Mucosa of stomach (tissue), 1 donor: Measurements from ENCODE around the gene AMN.

Source experiments
- H3K27me3 ChIP-seq: one replicate; pipeline ENCODE4 v1.7.0; 2013; ENCODE audit warnings: mild to moderate bottlenecking, low read length; ENCODE audit not compliant: control insufficient read depth, insufficient read depth
- H3K36me3 ChIP-seq: one replicate; pipeline ENCODE4 v1.7.0; 2013; ENCODE audit warnings: low read length; ENCODE audit not compliant: control insufficient read depth, insufficient read depth
- H3K4me1 ChIP-seq: one replicate; pipeline ENCODE4 v1.7.0; 2013; ENCODE audit warnings: mild to moderate bottlenecking, low read length; ENCODE audit not compliant: control insufficient read depth, insufficient read depth
- H3K4me3 ChIP-seq: one replicate; pipeline ENCODE4 v1.7.0; 2013; ENCODE audit warnings: low read length
- H3K9ac ChIP-seq: one replicate; pipeline ENCODE4 v1.7.0; 2013; ENCODE audit warnings: mild to moderate bottlenecking, low read length, moderate library complexity
- H3K9me3 ChIP-seq: one replicate; pipeline ENCODE4 v1.7.0; 2013; ENCODE audit warnings: mild to moderate bottlenecking, low read length, moderate library complexity; ENCODE audit not compliant: control insufficient read depth
- donor health status: Pancreatic carcinoma.

Gene AMN

GRCh38 chr14:102909462-102909861, 13.0 kb upstream of the AMN start:
- H3K27me3 ChIP-seq: no peaks in the 10 kb centered on the region
- H3K4me3 ChIP-seq: no peak overlapping the region
- no peaks in the 10 kb centered on the region for H3K4me1 ChIP-seq
- H3K36me3 ChIP-seq: no peaks in the 10 kb centered on the region
- no peak overlapping the region for H3K9ac ChIP-seq
- H3K9me3 ChIP-seq: no peaks in the 10 kb centered on the region

GRCh38 chr14:102909911-102910310, 12.6 kb upstream of the AMN start:
- no peak overlapping the region for H3K9ac ChIP-seq
- H3K4me1 ChIP-seq: no peaks in the 10 kb centered on the region
- H3K4me3 ChIP-seq: no peak overlapping the region
- no peaks in the 10 kb centered on the region for H3K36me3 ChIP-seq
- no peaks in the 10 kb centered on the region for H3K9me3 ChIP-seq
- no peaks in the 10 kb centered on the region for H3K27me3 ChIP-seq

- no peaks in the 10 kb centered on the region for H3K27me3 ChIP-seq
- no peak overlapping the region for H3K4me3 ChIP-seq
- H3K9me3 ChIP-seq: no peaks in the 10 kb centered on the region
- no peak overlapping the region for H3K9ac ChIP-seq
- H3K36me3 ChIP-seq: no peaks in the 10 kb centered on the region
- H3K4me1 ChIP-seq: no peaks in the 10 kb centered on the region
Measured at GRCh38 chr14:102910442-102910841, 12.0 kb upstream of the AMN start.

GRCh38 chr14:102911541-102911951, 10.9 kb upstream of the AMN start:
- Histone ChIP-seq H3K9ac (no peak overlapping the region), H3K4me3 (no peak overlapping the region), H3K9me3 (no peaks in the 10 kb centered on the region), H3K36me3 (no peaks in the 10 kb centered on the region), H3K4me1 (no peaks in the 10 kb centered on the region), H3K27me3 (no peaks in the 10 kb centered on the region)

- no peak overlapping the region for H3K9ac ChIP-seq
- no peaks in the 10 kb centered on the region for H3K36me3 ChIP-seq
- no peaks in the 10 kb centered on the region for H3K4me1 ChIP-seq
- no peak overlapping the region for H3K4me3 ChIP-seq
- H3K27me3 ChIP-seq: no peaks in the 10 kb centered on the region
- H3K9me3 ChIP-seq: no peaks in the 10 kb centered on the region
Measured at GRCh38 chr14:102911991-102912761, 10.3 kb upstream of the AMN start.

GRCh38 chr14:102913341-102914211, 8.9 kb upstream of the AMN start:
- H3K4me3 ChIP-seq: no peak overlapping the region
- no peaks in the 10 kb centered on the region for H3K4me1 ChIP-seq
- H3K36me3 ChIP-seq: no peaks in the 10 kb centered on the region
- H3K27me3 ChIP-seq: no peaks in the 10 kb centered on the region
- H3K9ac ChIP-seq: no peak overlapping the region
- no peaks in the 10 kb centered on the region for H3K9me3 ChIP-seq

GRCh38 chr14:102914474-102915291, 7.8 kb upstream of the AMN start:
- Histone ChIP-seq H3K9ac (no peak overlapping the region), H3K27me3 (no peaks in the 10 kb centered on the region), H3K4me1 (no peaks in the 10 kb centered on the region), H3K9me3 (no peaks in the 10 kb centered on the region), H3K4me3 (no peak overlapping the region), H3K36me3 (no peaks in the 10 kb centered on the region)

GRCh38 chr14:102915292-102916110, 7.0 kb upstream of the AMN start:
- H3K36me3 ChIP-seq: no peaks in the 10 kb centered on the region
- H3K27me3 ChIP-seq: no peaks in the 10 kb centered on the region
- no peak overlapping the region for H3K9ac ChIP-seq
- H3K9me3 ChIP-seq: no peaks in the 10 kb centered on the region
- H3K4me1 ChIP-seq: no peaks in the 10 kb centered on the region
- H3K4me3 ChIP-seq: no peak overlapping the region

- Histone ChIP-seq H3K4me1 (no peaks in the 10 kb centered on the region), H3K9me3 (no peaks in the 10 kb centered on the region), H3K27me3 (no peaks in the 10 kb centered on the region), H3K4me3 (no peak overlapping the region), H3K36me3 (no peaks in the 10 kb centered on the region), H3K9ac (no peak overlapping the region)
Measured at GRCh38 chr14:102916347-102917055, 6.0 kb upstream of the AMN start.

GRCh38 chr14:102917056-102917385, 5.4 kb upstream of the AMN start:
- H3K36me3 ChIP-seq: no peaks in the 10 kb centered on the region
- H3K4me1 ChIP-seq: no peaks in the 10 kb centered on the region
- H3K9me3 ChIP-seq: no peaks in the 10 kb centered on the region
- no peak overlapping the region for H3K9ac ChIP-seq
- H3K4me3 ChIP-seq: no peak overlapping the region
- H3K27me3 ChIP-seq: no peaks in the 10 kb centered on the region
